ENCODE data around the gene ITGAD. TPM values are rescaled to one million over a fixed set of nuclear protein-coding genes. Genes with fewer than 3 reads are reported as not detected.

The ITGAD gene
- total and polyA plus RNA-seq, 2 of the 8 experiments (the other 6 are each of a cell fraction or from before 2014, with no cell fraction given) = 0.06 TPM; not detected in 1

DNA sequence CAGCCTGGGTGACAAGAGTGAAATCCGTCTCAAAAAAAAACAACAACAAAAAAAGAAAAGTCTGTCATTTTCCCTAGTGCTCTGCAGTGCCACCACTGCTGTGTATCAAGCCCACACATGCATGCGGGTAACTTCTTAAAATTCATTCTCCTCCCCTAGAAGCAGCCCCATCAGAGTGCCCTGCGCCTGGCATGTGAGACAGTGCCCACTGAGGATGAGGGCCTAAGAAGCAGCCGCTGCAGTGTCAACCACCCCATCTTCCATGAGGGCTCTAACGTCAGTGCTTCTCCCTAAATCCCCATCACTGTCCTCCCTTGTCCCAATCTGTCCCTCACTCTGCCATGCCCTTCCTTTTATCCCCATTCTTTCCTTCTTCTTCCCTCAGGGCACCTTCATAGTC is 24.8 kb downstream of the ITGAD start:
- Histone ChIP-seq H3K27ac (ENCODE audit: low read depth, low read length) (no peak overlapping the region), H3K18ac (ENCODE audit: extremely low read depth, low read length) (no peak overlapping the region), H3K14ac (ENCODE audit: insufficient read length) (no peak overlapping the region), H3K4me3 (ENCODE audit: extremely low read depth in 1 of 4, insufficient read depth in 2 of 4, low read depth in 3 of 4, low read length in 4 of 4) (no peak overlapping the region), H3K56ac (replicated peaks; ENCODE audit: insufficient read length, low read depth, low read length) (no peak overlapping the region), H2BK15ac (ENCODE audit: low read length) (no peak overlapping the region), H4K5ac (ENCODE audit: insufficient read length, low read depth, low read length) (no peak overlapping the region), H4K8ac (ENCODE audit: extremely low read depth, insufficient read depth, low read length) (no peak overlapping the region), H3K36me3 (ENCODE audit: control insufficient read depth in 2 of 4, insufficient read depth in 4 of 4, low read length in 3 of 4) (no peaks in the 10 kb centered on the region), H2AK5ac (ENCODE audit: low read depth, low read length) (no peak overlapping the region), H3K4me1 (replicated peaks in 1 of 4; ENCODE audit: control insufficient read depth in 3 of 4, insufficient read depth in 4 of 4, low read length in 3 of 4) (no peaks in the 10 kb centered on the region), H4K20me1 (replicated peaks in 1 of 2; ENCODE audit: control insufficient read depth in 1 of 2, insufficient read depth in 2 of 2, low read length in 2 of 2) (no peaks in the 10 kb centered on the region), H2BK5ac (ENCODE audit: low read depth, low read length) (no peak overlapping the region), H3K23ac (ENCODE audit: insufficient read length) (no peak overlapping the region), H3K4me2 (ENCODE audit: insufficient read depth in 1 of 2, low read depth in 2 of 2, low read length in 2 of 2) (no peak overlapping the region), H3K9ac (replicated peaks in 1 of 4; ENCODE audit: extremely low read depth in 1 of 4, low read depth in 3 of 4, low read length in 3 of 4) (no peak overlapping the region), H3K23me2 (ENCODE audit: low read depth, low read length) (peaks cover 2% of the 10 kb centered on the region; the same call in 1 of the 2 replicates), H3K4ac (replicated peaks; ENCODE audit: insufficient read length, low read depth, low read length) (no peak overlapping the region), H2BK20ac (ENCODE audit: low read length) (no peak overlapping the region), H2AFZ (ENCODE audit: low read length) (no peak overlapping the region), H3K79me2 (ENCODE audit: control insufficient read depth in 1 of 2, insufficient read depth in 2 of 2, low read length in 2 of 2) (no peaks in the 10 kb centered on the region), H4K91ac (replicated peaks; ENCODE audit: insufficient read length, low read length) (no peak overlapping the region), H2BK12ac (ENCODE audit: low read depth, low read length) (no peak overlapping the region), H3K79me1 (ENCODE audit: low read depth, low read length) (no peaks in the 10 kb centered on the region), H2BK120ac (replicated peaks; ENCODE audit: low read depth, low read length) (no peak overlapping the region), H3K9me3 (ENCODE audit: insufficient read depth in 2 of 2, low read depth in 1 of 2, low read length in 1 of 2) (no peaks in the 10 kb centered on the region), H3K27me3 (replicated peaks in 1 of 4; ENCODE audit: control insufficient read depth in 3 of 4, extremely low read depth in 1 of 4, insufficient read depth in 3 of 4, low read length in 3 of 4) (no peaks in the 10 kb centered on the region; a peak in 2 of 7 replicates)
- POLR2A ChIA-PET (ENCODE audit: partially characterized antibody) = no interaction called here
- CTCF ChIA-PET (ENCODE audit: partially characterized antibody) = no interaction called here
- DNase-seq (ENCODE audit: low read depth in 1 of 2, low spot score in 2 of 2) = no peak
- WGBS, 2 experiments (ENCODE audit: extremely low coverage in 1 of 2, insufficient coverage in 1 of 2, insufficient read length in 1 of 2, insufficient replicate concordance in 2 of 2, low coverage in 1 of 2, low lambda C conversion rate in 2 of 2, missing lambda C conversion rate in 1 of 2) = 85% methylated on average over 5 of the region's 5 CpGs; no CpG with 5 or more reads in 1 of the 2 experiments
- no peak for FAIRE-seq
- TF ChIP-seq TBP (IDR thresholded peaks at IDR 0.05; ENCODE audit: low read depth, low read length) (no peak), KDM4A (IDR thresholded peaks at IDR 0.05; ENCODE audit: low read depth, low read length, severe bottlenecking) (no peak), SRF (IDR thresholded peaks at IDR 0.05; ENCODE audit: low read depth, low read length) (no peak), CEBPB (IDR thresholded peaks at IDR 0.05; ENCODE audit: low read depth, low read length) (no peak), GTF2F1 (IDR thresholded peaks at IDR 0.05; ENCODE audit: borderline replicate concordance, low read depth, low read length) (no peak), CHD2 (IDR thresholded peaks at IDR 0.05; ENCODE audit: low read length) (no peak), TAF1 (IDR thresholded peaks at IDR 0.05; ENCODE audit: low read depth, low read length) (no peak), FOSL1 (IDR thresholded peaks at IDR 0.05; ENCODE audit: insufficient read depth, low read depth, low read length) (no peak), TEAD4 (IDR thresholded peaks at IDR 0.05; ENCODE audit: low read depth, low read length) (no peak), MAFK (IDR thresholded peaks at IDR 0.05; ENCODE audit: low read depth, low read length) (no peak), BRCA1 (IDR thresholded peaks at IDR 0.05; ENCODE audit: low read depth, low read length) (no peak), RNF2 (IDR thresholded peaks at IDR 0.05; ENCODE audit: borderline replicate concordance, low read depth, low read length, missing control alignments, poor library complexity, severe bottlenecking) (no peak), BCL11A (IDR thresholded peaks at IDR 0.05; ENCODE audit: low read depth in 2 of 2, low read length in 2 of 2) (no peak), CBX5 (IDR thresholded peaks at IDR 0.05; ENCODE audit: low read depth, low read length) (no peak)
- TF ChIP-seq, protein P1, sequence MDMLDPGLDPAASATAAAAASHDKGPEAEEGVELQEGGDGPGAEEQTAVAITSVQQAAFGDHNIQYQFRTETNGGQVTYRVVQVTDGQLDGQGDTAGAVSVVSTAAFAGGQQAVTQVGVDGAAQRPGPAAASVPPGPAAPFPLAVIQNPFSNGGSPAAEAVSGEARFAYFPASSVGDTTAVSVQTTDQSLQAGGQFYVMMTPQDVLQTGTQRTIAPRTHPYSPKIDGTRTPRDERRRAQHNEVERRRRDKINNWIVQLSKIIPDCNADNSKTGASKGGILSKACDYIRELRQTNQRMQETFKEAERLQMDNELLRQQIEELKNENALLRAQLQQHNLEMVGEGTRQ (IDR thresholded peaks at IDR 0.05; ENCODE audit: low read length) = no peak

Measured in H1 (cell line).